ENCODE data around the gene RAD9A.
"Not testable (repeated sequence)": the region's sequence is repeated elsewhere in the genome, so short reads cannot be mapped to it uniquely, and the experiment has no call there.

RAD9A gene

GRCh38 chr11:67397986-67398660, 6.3 kb downstream of the RAD9A start:
- DNase-seq: no peak

GRCh38 chr11:67398661-67399563, 7.1 kb downstream of the RAD9A start:
- no peak for DNase-seq

GRCh38 chr11:67400251-67400941, 8.6 kb downstream of the RAD9A start:
- DNase-seq: no peak

GRCh38 chr11:67400942-67401494, 9.2 kb downstream of the RAD9A start:
- no peak for DNase-seq

- peak; percentile 90 for DNase-seq
These were observed 9.9 kb downstream of the RAD9A start, which contains the start of gene PPP1CA for GRCh38 chr11:67401495-67402191. Gene PPP1CA (minus strand): TSS chr11:67401858. CDS start chr11:67401782, 76 bp downstream.

- DNase-seq: not testable (repeated sequence)
These were observed 10.5 kb downstream of the RAD9A start for GRCh38 chr11:67402192-67402839.

- not testable (repeated sequence) for DNase-seq
These were observed 11.3 kb downstream of the RAD9A start for GRCh38 chr11:67403085-67403484.

GRCh38 chr11:67404515-67405195, 12.9 kb downstream of the RAD9A start:
- DNase-seq: no peak

- DNase-seq: no peak
These were observed 13.4 kb downstream of the RAD9A start for GRCh38 chr11:67405196-67405567.

GRCh38 chr11:67405688-67406339, 14.0 kb downstream of the RAD9A start:
- no peak for DNase-seq

- no peak for DNase-seq
These were observed 14.7 kb downstream of the RAD9A start for GRCh38 chr11:67406420-67406968.

GRCh38 chr11:67406969-67407687, 15.3 kb downstream of the RAD9A start:
- no peak for DNase-seq

- DNase-seq: no peak
These were observed 15.9 kb downstream of the RAD9A start for GRCh38 chr11:67407688-67408163.

- no peak for DNase-seq
These were observed 16.8 kb downstream of the RAD9A start for GRCh38 chr11:67408437-67409200.

- no peak for DNase-seq
These were observed 17.5 kb downstream of the RAD9A start for GRCh38 chr11:67409261-67409666.

- no peak for DNase-seq
These were observed 18.1 kb downstream of the RAD9A start for GRCh38 chr11:67409781-67410368.

GRCh38 chr11:67410369-67410831, 18.6 kb downstream of the RAD9A start:
- DNase-seq: no peak
